ENCODE data around the gene PELO.
"Not testable (repeated sequence)": the region's sequence is repeated elsewhere in the genome, so short reads cannot be mapped to it uniquely, and the experiment has no call there.

PELO gene

GRCh38 chr5:52802272-52802973 lies 14.7 kb downstream of the PELO start:
- no peak for DNase-seq

GRCh38 chr5:52802974-52803336 lies 15.2 kb downstream of the PELO start:
- no peak for DNase-seq

GRCh38 chr5:52804387-52804791 lies 16.7 kb downstream of the PELO start:
- no peak for DNase-seq

- DNase-seq = no peak
Measured at GRCh38 chr5:52804981-52805380, 17.3 kb downstream of the PELO start.

- no peak for DNase-seq
Measured at GRCh38 chr5:52805615-52806014, 17.9 kb downstream of the PELO start.

- DNase-seq = no peak
Measured at GRCh38 chr5:52807037-52807436, 19.3 kb downstream of the PELO start.

GRCh38 chr5:52807723-52808122 lies 20.0 kb downstream of the PELO start:
- no peak for DNase-seq

- no peak for DNase-seq
Measured at GRCh38 chr5:52808316-52808901, 20.7 kb downstream of the PELO start.

GRCh38 chr5:52809884-52810283 lies 22.2 kb downstream of the PELO start:
- DNase-seq = no peak

- DNase-seq = no peak
Measured at GRCh38 chr5:52810426-52810825, 22.7 kb downstream of the PELO start.

- no peak for DNase-seq
Measured at GRCh38 chr5:52811067-52811749, 23.5 kb downstream of the PELO start.

GRCh38 chr5:52814352-52815148 lies 26.8 kb downstream of the PELO start:
- DNase-seq = no peak

GRCh38 chr5:52817818-52818217 lies 30.1 kb downstream of the PELO start:
- DNase-seq = no peak

- DNase-seq = no peak
Measured at GRCh38 chr5:52818360-52818759, 30.6 kb downstream of the PELO start.

GRCh38 chr5:52818807-52819206 lies 31.1 kb downstream of the PELO start:
- DNase-seq = not testable (repeated sequence)

- no peak for DNase-seq
Measured at GRCh38 chr5:52821901-52822300, 34.2 kb downstream of the PELO start.

GRCh38 chr5:52822437-52822836 lies 34.7 kb downstream of the PELO start:
- no peak for DNase-seq

- no peak for DNase-seq
Measured at GRCh38 chr5:52824827-52825226, 37.1 kb downstream of the PELO start.

- DNase-seq = no peak
Measured at GRCh38 chr5:52825826-52826225, 38.1 kb downstream of the PELO start.

- DNase-seq = no peak
Measured at GRCh38 chr5:52827815-52828214, 40.1 kb downstream of the PELO start.

- no peak for DNase-seq
Measured at GRCh38 chr5:52829664-52830063, 41.9 kb downstream of the PELO start.

GRCh38 chr5:52830650-52831049 lies 42.9 kb downstream of the PELO start:
- DNase-seq = no peak

GRCh38 chr5:52831786-52832511 lies 44.2 kb downstream of the PELO start:
- no peak for DNase-seq

All from activated CD4-positive, alpha-beta T cell treated with anti-CD3 and anti-CD28 coated beads, Interleukin-2, amount 50 U/mL, for 48 hours (primary cell).